Measurements from ENCODE around the gene LSM11. TPM values are rescaled to one million over a fixed set of nuclear protein-coding genes. Genes with fewer than 3 reads are reported as not detected.

LSM11 gene
- total RNA-seq, 4 donors from 2014 or later, result 3.3 to 3.8 (median 3.6) TPM

DNA sequence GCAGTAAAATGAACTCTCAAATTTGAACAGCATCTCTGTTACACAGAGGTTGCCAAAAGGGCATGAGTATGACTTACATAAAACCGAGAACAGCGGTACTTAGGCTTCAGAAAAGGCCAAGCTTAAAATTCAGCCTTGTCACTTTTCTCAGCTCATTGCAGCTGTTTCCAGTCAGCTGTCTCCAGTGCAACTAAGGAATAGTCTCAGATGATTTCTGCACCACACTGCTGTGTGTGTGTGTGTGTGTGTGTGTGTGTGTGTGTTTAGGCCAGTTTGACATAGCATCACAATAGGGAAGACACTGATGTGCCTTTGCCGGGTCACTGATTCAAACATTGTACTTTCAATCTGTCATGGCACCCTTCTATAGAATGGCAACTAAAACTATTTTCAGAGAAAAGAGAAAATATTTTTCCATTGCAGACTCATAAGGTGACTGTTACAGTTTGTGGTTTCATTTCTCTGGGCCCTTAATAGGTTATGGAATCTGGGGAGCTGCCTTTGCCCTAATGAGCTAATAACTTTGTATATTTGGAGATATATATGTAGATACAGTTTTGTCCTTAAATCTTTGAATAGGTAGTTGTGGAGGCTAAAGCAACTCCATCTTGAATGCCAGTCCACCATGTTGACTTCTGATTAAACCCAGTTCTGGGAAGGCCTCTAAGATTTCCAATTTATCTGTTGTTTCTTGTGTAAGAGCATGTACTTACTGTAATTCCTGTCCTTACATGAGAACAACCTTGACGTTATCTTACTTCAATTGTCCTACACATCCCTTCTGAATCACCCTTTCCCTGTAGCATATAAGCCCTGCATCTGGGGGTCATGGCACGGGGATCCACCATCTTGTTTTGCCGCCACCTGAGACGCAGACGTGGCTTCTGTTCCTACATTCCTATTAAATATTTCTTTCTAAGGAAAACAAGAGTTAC, 4.5 kb downstream of the LSM11 start:
- H3K27me3 ChIP-seq, result no peaks in the 10 kb centered on the region

DNA sequence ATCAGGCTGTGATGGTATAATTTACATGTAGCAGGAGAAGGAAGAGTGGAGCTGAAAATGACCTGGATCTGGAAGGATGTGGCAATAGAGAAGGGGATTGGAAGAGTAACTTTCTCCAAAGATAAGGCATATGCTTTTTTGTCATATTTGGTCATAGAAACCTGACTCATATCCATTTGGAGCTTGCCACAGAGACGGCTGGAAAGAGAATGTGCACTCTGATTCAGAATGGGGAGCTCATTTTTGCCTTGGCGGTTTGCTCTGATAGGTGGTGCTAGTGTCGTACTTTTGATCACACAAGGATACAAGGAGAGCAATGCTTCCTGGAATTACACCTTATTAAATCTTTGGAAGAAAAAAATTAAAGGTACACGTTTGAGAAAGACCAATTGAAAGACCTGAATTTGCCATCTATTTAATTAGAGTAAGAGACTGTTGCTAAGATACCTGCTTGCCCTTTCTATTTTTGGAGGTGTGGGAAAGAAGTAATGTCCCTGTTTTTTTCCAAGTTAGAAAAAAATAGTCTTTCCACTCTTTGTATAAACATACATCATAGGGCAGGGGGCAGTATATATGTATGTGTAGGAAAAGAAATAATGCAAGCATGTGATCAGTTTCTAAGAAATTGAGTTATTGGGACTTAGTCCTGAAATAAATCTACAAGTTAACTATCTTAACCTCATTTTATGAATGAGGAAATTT, 5.4 kb downstream of the LSM11 start:
- TF ChIP-seq, protein P1, sequence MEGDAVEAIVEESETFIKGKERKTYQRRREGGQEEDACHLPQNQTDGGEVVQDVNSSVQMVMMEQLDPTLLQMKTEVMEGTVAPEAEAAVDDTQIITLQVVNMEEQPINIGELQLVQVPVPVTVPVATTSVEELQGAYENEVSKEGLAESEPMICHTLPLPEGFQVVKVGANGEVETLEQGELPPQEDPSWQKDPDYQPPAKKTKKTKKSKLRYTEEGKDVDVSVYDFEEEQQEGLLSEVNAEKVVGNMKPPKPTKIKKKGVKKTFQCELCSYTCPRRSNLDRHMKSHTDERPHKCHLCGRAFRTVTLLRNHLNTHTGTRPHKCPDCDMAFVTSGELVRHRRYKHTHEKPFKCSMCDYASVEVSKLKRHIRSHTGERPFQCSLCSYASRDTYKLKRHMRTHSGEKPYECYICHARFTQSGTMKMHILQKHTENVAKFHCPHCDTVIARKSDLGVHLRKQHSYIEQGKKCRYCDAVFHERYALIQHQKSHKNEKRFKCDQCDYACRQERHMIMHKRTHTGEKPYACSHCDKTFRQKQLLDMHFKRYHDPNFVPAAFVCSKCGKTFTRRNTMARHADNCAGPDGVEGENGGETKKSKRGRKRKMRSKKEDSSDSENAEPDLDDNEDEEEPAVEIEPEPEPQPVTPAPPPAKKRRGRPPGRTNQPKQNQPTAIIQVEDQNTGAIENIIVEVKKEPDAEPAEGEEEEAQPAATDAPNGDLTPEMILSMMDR (IDR thresholded peaks at IDR 0.05), result no peak
- TF ChIP-seq POLR2A (IDR thresholded peaks at IDR 0.05), result no peak
- Histone ChIP-seq H3K27me3 (no peaks in the 10 kb centered on the region), H3K4me3 (no peak overlapping the region), H3K27ac (no peak overlapping the region), H3K36me3 (peaks cover 0 to 21% (median 0%) of the 10 kb centered on the region in 3 donors), H3K4me1 (peaks cover 0 to 16% (median 0%) of the 10 kb centered on the region in 4 donors), H3K9me3 (no peaks in the 10 kb centered on the region)
- DNase-seq, result no peak

More for the DNA sequence above, 4.5 kb downstream of the LSM11 start:
- H3K36me3 ChIP-seq, result peaks cover 0 to 16% (median 0%) of the 10 kb centered on the region in 3 donors
- H3K27ac ChIP-seq, result no peak overlapping the region
- H3K4me3 ChIP-seq, result no peak overlapping the region
- no peak for TF ChIP-seq POLR2A (IDR thresholded peaks at IDR 0.05)
- TF ChIP-seq, protein P1 (IDR thresholded peaks at IDR 0.05), result no peak
- no peak for DNase-seq
- H3K4me1 ChIP-seq, result peaks cover 0 to 18% (median 0%) of the 10 kb centered on the region in 4 donors
- no peaks in the 10 kb centered on the region for H3K9me3 ChIP-seq

DNA sequence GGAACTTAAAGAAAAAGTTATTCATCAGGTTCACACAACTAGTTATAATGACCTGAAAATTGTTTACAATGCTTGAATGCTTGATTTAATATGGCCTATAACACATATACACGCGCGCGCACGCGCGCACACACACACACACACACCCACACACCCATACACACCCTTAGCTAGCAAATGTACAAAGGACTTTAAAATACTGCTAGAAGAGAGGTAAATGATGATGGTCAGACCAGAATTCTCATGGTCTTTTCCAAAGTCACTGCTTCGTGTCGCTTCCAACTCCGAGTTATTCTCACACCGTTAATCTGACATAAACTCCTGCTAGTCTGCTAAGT, 5.9 kb downstream of the LSM11 start:
- no peaks in the 10 kb centered on the region for H3K27me3 ChIP-seq
- H3K36me3 ChIP-seq, result peaks cover 0 to 21% (median 0%) of the 10 kb centered on the region in 3 donors
- H3K4me3 ChIP-seq, result no peak overlapping the region
- TF ChIP-seq, protein P1 (IDR thresholded peaks at IDR 0.05), result no peak
- TF ChIP-seq POLR2A (IDR thresholded peaks at IDR 0.05), result no peak
- no peak overlapping the region for H3K27ac ChIP-seq
- no peak for DNase-seq
- H3K4me1 ChIP-seq, result peaks cover 0 to 13% (median 0%) of the 10 kb centered on the region in 4 donors
- no peaks in the 10 kb centered on the region for H3K9me3 ChIP-seq

DNA sequence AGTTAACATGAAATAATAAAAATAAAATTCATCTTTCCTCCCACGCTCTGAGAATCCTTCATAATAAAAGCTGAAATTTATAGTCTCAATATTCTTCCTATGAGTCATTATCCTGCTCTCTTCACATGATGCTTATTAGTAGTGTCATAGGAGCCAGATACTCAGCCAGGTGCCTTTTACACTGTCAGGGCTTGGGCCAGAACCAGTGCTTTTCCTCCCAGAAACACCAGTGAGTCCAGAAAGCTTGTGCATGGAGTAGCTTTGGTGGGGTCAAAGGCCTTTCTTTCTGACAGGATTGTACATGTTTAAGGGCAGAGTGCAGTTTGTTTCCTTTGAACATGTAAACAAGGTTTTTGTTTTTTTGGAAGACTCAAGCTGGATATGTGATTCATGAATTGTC, 6.8 kb downstream of the LSM11 start:
- DNase-seq, result no peak
- Histone ChIP-seq H3K9me3 (no peaks in the 10 kb centered on the region), H3K4me3 (no peak overlapping the region), H3K4me1 (peaks cover 0 to 4% (median 0%) of the 10 kb centered on the region in 4 donors), H3K27ac (no peak overlapping the region), H3K36me3 (peaks cover 0 to 29% (median 0%) of the 10 kb centered on the region in 3 donors), H3K27me3 (no peaks in the 10 kb centered on the region)
- TF ChIP-seq, protein P1 (IDR thresholded peaks at IDR 0.05), result no peak
- no peak for TF ChIP-seq POLR2A (IDR thresholded peaks at IDR 0.05)

DNA sequence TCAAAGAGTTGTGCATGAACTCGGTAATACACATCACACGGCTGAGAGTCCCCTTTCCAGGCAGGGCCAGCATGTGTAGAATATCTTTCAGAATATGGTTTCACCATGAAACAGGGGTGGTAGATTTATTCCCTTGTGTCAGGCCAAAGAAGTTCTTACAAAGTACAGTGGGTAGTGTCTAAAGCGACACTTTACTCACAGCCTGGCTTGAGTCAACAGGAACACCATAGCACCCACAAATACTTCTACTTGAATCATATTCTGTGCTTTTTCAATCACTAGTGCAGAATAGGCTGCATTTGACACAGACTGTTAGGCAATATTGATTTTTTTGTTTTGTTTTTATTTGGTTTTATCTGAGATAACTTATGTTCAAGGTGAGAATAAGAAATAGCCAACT, 12.6 kb downstream of the LSM11 start:
- Histone ChIP-seq H3K36me3 (peaks cover 0 to 32% (median 0%) of the 10 kb centered on the region in 3 donors), H3K4me1 (no peaks in the 10 kb centered on the region), H3K27ac (no peak overlapping the region), H3K4me3 (no peak overlapping the region), H3K27me3 (no peaks in the 10 kb centered on the region), H3K9me3 (no peaks in the 10 kb centered on the region)
- TF ChIP-seq, protein P1 (IDR thresholded peaks at IDR 0.05), result no peak
- no peak for TF ChIP-seq POLR2A (IDR thresholded peaks at IDR 0.05)
- DNase-seq, result no peak
